GM13977 (cell line): ENCODE data around the gene FOXO6.

Experiments used
- DNase-seq: peaks from one replicate; pipeline ENCODE4 v3.0.0; 2012; ENCODE audit warnings: low spot score
- CTCF ChIP-seq: IDR thresholded peaks from 2 replicates; pipeline ENCODE4 v1.5.1; 2012; ENCODE audit warnings: mild to moderate bottlenecking, control low read depth; ENCODE audit not compliant: insufficient read depth; ENCODE audit errors: extremely low read depth, missing control alignments
- in situ Hi-C: fragments of 300-500 bp; cut with MboI; formaldehyde crosslinking; loops from one replicate; pipeline ENCODE4 v1.12.0; 2022; ENCODE audit warnings: low sequenced_read_pairs, low pct_unique_long_range_greater_than_20kb, mixed read lengths, inconsistent platforms; ENCODE audit not compliant: unreplicated experiment

The FOXO6 gene

GRCh38 chr1:41388510-41388909 lies 27.3 kb downstream of the FOXO6 start:
- DNase-seq, result no peak
- in situ Hi-C loops, result no loop called here
- TF ChIP-seq CTCF, result no peak

- in situ Hi-C loops, result no loop called here
- no peak for DNase-seq
- TF ChIP-seq CTCF, result no peak
Observed at GRCh38 chr1:41389009-41389408, 27.8 kb downstream of the FOXO6 start.

GRCh38 chr1:41390166-41390565 lies 28.9 kb downstream of the FOXO6 start:
- TF ChIP-seq CTCF, result no peak
- DNase-seq, result no peak
- in situ Hi-C loops, result no loop called here

- in situ Hi-C loops, result no loop called here
- no peak for TF ChIP-seq CTCF
- no peak for DNase-seq
Observed at GRCh38 chr1:41390573-41390972, 29.3 kb downstream of the FOXO6 start.

GRCh38 chr1:41391834-41392527 lies 30.7 kb downstream of the FOXO6 start:
- in situ Hi-C loops, result no loop called here
- no peak for TF ChIP-seq CTCF
- DNase-seq, result no peak

- in situ Hi-C loops, result no loop called here
- no peak for DNase-seq
- no peak for TF ChIP-seq CTCF
Observed at GRCh38 chr1:41392528-41392924, 31.3 kb downstream of the FOXO6 start.
